ELR (cell line): ENCODE results near the gene KIF26B.
"Not testable (repeated sequence)": the region's sequence is repeated elsewhere in the genome, so short reads cannot be mapped to it uniquely, and the experiment has no call there.

ENCODE experiments used
- DNase-seq: peaks from one replicate; pipeline ENCODE4 v3.0.0-alpha.2; 2015; ENCODE audit warnings: low read depth

Gene KIF26B

DNA sequence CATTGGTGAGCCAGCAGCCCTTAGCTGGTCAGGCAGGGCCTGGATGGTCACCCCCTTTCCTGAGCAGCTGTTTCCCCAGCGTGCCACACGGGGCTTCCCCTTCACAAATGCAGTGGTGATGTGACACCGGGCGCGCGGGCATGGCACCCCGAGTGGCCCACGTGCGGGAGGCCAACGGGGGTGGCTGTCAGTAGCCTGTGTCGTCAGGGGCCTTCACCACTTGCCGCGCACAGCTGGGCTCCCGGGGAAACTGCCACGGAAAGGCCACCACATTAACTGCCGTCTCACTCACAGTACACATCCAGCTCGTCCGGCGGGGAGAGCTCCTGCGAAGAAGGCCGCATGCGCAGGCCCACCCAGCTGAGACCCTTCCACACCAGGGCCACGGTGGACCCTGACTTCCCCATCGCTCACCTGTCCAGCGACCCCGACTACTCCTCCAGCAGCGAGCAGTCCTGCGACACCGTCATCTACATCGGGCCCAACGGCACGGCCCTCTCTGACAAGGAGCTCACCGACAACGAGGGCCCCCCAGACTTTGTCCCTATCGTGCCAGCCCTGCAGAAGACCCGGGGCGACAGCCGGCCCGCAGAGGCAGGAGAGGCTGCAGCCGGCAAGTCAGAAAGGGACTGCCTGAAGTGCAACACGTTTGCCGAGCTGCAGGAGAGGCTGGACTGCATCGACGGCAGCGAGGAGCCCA, 530.5 kb downstream of the KIF26B start:
- no peak for DNase-seq

DNA sequence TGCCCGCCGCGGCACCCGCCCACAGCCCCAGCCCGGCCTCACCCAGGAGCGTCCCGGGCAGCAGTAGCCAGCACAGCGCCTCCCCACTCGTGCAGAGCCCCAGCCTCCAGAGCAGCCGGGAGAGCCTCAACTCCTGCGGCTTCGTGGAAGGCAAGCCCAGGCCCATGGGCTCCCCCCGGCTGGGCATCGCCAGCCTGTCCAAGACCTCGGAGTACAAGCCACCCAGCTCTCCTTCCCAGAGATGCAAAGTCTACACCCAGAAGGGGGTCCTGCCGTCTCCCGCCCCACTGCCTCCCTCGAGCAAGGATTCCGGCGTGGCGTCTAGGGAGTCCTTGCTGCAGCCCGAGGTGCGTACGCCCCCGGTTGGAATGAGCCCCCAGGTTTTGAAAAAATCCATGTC, 531.2 kb downstream of the KIF26B start:
- DNase-seq = no peak

DNA sequence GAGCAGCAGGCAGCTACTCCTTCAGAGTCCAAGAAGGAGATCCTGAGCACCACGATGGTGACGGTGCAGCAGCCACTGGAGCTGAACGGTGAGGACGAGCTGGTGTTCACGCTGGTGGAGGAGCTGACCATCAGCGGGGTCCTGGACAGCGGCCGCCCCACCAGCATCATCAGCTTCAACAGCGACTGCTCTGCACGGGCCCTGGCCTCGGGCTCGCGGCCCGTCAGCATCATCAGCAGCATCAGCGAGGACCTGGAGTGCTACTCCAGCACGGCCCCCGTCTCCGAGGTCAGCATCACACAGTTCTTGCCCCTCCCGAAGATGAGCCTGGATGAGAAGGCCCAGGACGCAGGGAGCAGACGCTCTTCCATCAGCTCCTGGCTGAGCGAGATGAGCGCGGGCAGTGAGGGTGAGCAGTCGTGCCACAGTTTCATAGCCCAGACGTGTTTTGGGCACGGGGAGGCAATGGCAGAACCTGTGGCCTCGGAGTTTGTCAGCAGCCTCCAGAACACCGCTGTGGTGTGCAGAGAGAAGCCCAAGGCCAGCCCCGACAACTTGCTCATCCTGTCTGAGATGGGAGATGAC, 531.8 kb downstream of the KIF26B start:
- no peak for DNase-seq

DNA sequence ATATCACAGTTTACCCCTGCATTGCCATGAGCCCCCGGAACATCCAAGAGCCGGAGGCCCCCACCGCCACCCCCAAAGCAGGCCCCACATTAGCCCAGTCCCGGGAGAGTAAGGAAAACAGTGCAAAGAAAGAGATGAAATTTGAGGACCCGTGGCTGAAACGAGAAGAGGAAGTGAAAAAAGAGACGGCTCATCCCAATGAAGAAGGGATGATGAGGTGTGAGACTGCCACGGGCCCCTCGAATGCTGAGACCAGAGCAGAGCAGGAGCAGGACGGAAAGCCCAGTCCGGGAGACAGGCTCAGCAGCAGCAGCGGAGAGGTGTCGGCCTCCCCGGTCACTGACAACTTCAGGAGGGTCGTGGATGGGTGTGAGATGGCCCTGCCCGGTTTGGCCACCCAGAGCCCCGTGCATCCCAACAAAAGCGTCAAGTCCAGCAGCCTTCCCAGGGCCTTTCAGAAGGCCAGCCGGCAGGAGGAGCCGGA, 532.4 kb downstream of the KIF26B start:
- DNase-seq = no peak

DNA sequence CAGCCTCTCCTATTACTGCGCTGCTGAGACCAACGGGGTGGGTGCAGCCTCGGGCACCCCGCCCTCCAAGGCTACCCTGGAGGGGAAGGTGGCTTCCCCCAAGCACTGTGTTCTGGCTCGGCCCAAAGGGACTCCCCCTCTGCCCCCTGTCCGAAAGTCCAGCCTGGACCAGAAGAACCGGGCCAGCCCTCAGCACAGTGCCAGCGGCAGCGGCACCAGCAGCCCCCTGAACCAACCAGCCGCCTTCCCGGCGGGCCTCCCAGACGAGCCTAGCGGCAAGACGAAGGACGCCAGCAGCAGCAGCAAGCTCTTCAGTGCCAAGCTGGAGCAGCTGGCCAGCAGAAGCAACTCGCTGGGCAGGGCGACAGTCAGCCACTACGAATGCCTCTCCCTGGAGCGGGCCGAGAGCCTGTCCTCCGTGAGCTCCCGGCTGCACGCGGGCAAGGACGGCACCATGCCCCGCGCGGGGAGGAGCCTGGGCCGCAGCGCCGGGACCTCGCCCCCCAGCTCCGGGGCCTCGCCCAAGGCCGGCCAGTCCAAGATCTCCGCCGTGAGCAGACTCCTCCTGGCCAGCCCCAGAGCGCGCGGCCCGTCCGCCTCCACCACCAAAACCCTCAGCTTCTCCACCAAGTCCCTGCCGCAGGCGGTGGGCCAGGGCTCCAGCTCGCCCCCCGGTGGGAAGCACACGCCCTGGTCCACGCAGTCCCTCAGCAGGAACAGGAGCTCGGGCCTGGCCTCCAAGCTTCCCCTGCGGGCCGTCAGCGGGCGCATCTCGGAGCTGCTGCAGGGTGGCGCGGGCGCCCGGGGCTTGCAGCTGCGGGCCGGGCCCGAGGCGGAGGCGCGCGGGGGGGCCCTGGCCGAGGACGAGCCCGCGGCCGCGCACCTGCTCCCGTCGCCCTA, 533.1 kb downstream of the KIF26B start:
- DNase-seq = no peak

DNA sequence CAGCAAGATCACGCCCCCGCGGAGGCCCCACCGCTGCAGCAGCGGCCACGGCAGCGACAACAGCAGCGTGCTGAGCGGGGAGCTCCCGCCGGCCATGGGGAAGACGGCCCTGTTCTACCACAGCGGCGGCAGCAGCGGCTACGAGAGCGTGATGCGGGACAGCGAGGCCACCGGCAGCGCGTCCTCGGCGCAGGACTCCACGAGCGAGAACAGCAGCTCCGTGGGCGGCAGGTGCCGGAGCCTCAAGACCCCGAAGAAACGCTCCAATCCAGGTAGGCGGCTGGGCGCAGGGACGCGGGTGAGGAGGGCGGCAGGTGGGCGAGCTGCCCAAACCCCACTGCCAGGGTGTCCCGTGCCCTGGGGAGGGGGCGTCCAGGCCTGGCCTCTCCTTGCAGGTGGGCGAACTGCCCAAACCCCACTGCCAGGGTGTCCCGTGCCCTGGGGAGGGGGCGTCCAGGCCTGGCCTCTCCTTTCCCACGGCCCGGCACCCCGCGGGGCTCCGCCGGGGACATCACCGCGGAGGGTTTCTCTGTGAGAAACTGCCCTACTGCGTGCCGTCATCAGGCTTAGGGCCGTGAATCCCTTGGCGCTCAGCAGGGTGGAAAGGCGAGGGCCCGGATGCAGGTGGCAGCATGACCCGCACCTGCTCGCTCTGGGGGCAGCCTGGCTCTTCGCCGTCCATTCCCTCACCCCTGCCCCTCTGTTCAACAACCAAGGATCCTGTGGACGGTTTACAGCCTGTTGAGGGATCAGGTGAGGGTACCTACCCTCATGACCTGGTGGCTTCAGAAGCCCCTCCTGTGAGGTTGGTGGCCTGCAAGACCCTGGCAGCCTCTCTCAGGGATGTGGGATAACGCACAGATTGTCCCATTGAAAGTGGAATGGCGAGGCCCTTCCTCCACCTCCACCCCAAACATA, 534.0 kb downstream of the KIF26B start:
- DNase-seq = no peak

DNA sequence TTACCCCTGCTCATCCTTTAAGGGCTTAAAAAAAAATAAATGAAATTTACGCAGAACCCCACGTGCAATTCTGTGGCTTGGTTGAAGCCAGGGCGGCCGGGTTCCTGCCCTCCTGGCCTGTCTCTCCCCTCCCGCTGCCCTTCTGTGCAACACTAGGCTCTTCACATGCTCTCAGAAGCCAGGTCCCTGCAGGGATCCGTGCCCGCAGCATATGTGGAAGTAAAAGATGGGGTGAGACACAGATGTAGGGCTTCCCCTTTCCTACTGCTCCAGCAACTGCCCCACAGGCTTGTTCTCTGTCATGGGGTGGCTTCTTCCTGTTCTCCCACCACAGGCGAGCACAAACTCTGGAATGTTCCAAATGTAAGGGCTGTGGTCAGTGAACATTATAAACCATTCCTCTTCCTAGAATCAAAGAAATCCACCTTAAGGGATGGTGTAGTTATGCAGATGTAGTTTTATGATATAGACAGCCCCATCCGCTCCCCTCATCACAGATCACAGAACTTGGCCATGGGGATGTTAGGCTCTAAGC, 535.4 kb downstream of the KIF26B start:
- DNase-seq = no peak

DNA sequence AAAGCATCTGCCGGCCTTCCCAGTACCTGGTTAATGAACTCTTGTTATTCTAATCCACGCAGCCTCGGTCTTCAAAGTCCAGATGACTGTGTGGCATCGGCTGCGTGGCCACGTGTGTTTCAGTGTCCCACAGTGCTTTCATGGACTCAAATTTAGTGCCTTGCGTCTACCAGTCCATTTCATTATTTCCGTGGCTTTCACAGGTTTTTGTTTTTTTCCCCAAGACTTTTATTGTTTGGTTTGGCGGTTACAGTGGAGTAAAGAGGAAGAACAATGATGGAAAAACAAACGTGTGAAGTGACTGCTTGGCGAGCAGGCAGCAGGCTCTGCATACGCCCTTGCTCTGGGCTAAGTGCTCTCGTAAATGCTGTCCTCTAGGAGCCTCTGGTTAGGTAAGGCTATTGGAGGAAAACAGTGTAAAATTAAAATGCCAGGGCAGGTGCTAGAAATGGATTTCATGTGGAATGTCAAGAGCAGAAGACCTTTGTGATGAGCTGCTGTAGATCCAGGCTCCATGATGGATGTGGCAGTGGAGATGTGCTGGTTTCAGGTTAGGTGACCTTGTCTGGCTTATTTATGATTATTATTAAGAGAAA, 536.3 kb downstream of the KIF26B start:
- DNase-seq = no peak

DNA sequence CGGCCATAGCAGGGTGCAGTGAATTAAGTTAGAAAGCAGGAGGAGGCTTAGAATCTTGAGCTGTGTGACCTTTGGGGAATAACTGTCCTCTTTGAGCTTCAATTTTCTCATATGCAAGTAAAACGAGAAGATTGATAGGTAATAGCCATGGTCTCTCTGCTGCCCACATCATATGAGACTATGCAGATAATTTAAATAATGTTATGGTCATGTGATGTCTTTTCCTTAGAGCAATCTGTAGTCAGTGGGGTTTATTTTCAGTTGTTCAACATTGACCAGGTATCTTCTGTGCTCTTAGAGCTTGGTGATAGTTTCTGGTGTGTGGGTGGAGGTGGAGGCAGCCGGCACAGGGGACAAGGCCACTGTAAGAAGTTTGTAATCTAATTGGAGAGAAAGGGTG, 537.1 kb downstream of the KIF26B start:
- no peak for DNase-seq

DNA sequence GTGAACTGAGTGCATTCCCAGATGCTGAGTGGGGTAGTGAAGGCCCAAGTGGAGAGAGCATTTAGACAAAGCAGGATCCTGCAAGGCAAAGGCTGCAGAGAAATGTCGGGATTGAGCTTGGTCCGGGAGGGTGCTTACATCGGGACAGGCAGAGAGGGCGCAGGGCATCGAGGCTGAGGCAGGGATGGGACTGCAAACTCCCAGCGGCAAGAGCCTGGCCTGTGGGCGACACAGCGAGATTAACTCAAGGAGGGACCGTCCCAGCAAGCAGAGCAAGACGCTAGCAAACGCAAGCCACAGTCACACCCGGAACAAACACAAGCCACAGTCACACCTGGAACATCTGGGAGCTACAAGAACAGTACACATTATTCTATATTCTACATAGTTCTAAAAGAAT, 537.5 kb downstream of the KIF26B start:
- no peak for DNase-seq

DNA sequence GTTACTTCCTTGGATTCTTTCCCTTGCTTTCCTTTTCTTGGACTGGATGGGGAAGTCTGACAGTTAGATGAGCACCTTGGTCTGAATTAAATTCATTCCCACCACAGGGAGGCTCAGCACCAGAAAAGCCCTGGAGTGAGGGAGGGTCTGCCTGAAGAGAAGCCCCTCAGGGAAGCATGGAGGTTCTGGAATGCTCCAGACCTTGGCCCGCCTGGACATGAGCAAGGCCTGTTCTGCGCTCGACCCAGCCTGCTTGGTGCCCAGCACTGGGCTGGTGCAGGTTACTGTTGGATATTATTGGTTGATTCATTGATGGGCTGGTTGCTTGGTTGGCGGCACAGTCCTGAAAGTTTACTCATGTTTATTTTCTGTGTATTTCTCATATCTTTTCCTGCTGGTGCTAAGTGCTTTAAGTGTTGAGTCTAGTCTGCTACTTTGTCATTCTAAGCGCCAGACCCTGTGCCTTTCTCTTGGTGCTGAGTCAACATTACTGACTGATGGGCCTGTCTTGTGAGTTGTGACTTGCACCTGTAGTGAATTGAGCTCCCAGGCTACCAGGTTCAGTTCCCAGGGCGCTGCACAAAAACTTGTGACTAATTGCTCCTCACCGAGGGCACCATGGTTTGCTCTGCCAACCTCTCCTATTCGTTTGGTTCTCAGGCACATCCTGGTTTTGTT, 538.5 kb downstream of the KIF26B start:
- no peak for DNase-seq

DNA sequence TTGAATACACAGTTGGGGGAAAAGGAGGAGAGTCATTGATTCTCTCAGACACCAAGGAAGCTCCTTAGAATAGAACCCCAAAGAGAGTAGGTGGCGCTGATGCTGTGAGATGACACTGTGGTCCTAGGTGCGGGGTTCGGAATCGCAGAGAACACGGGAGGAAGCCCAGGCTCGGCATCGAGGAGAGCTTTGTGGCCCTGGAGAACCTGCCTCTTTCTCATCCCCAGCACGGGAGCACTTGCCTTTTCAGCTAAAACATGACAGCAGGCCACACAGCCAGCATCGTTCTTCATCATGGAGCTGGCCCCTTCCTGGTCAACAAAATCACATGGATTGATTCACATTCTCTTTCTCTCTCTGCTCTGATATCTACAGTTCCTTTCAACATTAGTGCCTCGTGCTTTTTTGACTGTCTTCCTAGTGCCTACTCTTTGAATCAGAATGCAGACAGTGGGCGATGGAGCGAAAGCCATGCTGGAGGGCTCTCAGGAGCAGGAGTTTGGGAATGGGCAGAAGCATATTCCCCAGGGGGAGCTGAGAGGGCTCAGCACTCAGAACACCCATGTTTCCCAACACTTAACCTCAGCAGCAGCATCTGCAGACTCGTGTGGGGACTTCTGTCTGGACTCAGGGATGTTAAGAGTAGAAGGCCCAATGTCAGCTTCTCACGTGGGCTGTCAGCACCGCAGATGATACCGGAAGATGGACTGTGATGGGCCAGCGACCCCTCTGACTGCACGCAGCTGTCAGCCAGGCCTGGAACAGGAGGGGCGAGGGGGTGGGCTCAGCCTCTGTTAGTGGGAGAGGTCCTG, 539.4 kb downstream of the KIF26B start:
- DNase-seq = no peak

DNA sequence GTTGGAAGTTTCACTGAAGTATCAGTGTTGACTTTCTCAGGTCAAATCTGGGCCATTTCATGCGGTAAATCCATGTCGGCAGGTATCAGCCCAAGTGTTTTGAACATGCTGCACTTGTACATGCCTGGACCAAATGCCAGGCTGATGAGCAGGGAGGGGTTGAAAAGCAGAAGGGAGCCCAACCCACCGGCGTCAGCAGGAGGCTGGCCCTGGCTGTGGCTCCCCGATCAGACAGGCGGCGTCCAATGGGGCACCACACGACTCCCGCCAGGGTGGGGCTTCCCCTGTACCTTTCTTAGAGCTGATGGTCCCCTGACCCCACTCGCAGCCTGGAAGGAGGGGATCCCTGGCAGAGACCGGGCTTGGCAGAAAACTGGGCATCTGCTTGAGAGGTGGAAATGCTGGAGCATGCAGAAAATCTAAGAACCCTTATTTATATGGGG, 540.0 kb downstream of the KIF26B start:
- DNase-seq = no peak

DNA sequence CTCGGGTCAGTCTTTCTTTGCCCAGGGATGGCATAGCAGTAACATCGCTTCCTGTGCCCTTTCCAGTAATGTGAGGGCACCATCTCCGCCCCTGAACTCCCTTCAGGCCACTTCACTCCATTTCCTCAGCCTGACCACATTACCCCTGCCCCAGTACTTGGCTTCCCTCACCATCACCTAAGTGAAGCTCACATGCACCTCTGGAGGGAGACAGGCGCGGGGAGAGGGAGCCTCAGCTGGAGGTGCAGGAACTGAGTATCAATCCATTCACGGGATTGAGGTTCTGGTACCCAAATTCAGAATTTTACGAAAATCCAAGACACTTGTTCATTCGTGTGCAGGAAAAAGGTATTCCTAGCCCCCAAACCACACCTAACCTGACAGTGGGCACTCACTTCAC, 540.4 kb downstream of the KIF26B start:
- DNase-seq = no peak

DNA sequence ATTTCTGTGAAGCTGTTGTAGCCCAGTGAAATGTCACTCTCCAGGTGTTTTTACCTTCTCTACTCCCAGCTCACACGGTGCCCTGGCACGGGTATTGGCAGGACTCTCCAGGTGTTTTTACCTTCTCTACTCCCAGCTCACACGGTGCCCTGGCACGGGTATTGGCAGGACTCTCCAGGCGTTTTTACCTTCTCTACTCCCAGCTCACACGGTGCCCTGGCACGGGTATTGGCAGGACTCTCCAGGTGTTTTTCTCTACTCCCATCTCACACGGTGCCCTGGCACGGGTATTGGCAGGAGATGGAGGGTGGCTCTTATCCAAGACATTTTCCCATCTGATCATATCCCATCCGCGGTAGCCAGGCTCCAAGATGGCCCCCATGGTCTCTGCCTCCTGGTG, 540.9 kb downstream of the KIF26B start:
- DNase-seq = not testable (repeated sequence)

DNA sequence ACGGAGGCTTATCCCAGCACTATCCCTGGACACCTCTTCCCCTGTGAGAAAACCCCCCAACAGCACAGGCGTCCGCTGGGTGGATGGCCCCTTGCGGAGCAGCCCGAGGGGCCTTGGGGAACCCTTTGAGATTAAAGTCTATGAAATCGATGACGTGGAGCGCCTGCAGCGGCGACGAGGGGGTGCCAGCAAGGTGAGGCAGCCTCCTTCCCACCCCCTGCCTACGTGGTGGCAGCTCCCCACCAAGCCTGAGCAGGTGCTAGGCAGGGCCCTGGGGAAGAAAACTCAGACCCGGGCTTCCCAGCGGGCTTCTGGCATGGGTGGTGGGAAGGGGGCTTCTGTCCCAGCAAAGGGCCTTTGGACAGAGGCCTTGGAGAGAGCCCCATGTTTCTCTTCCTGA, 543.3 kb downstream of the KIF26B start:
- DNase-seq = no peak

DNA sequence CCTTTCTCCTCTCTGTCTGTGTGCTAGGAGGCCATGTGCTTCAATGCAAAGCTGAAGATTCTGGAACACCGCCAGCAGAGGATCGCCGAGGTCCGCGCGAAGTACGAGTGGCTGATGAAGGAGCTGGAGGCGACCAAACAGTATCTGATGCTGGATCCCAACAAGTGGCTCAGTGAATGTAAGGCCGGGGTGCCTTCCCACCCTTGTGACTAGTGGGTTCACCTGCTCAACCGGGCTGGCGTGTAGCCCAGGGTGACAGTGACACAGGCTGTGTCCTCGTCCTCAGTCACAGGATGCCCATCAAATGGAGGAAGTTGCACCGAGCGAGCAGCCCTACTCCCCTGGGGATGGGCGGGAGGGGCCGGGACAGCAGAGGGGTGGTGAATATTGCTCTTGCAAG, 544.1 kb downstream of the KIF26B start:
- DNase-seq = no peak

DNA sequence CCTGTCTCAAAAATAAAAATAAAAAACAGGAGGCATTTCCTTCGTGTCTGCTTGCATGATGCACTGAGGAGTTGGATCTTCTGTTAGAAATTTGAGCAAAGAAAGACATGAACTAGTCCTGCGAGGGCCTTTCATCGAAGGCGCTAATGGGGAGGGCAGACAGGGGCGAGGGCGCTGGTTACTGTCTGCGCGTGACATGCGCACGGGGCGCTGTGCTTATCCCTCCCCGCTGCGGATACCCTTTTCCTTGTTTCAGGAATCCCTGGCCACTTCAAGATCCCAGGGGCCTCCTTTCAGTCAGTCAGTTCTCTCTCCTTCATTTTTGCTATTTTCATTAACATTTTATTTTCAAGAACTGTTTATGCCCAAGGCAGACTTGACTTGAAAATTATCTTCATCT, 545.8 kb downstream of the KIF26B start:
- no peak for DNase-seq

DNA sequence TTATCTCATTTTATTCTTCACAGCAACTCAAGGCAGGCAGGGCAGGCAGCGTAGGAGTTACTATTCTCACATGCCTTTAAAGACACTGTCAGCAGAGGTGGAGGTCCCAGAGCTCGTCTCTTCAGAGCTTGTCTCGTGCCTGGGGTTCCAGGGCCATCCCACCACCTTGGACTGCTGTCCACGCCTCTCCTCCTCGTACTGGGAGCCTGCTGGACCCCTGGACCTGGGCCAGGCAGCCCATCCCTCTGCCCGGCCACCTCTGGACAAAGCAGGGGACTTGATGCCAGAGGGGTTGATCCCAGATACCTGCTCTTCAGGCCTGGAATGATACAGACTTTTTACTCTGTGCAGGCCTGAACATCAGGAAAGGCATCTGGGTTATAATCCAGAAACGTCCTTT, 546.8 kb downstream of the KIF26B start:
- DNase-seq = no peak

DNA sequence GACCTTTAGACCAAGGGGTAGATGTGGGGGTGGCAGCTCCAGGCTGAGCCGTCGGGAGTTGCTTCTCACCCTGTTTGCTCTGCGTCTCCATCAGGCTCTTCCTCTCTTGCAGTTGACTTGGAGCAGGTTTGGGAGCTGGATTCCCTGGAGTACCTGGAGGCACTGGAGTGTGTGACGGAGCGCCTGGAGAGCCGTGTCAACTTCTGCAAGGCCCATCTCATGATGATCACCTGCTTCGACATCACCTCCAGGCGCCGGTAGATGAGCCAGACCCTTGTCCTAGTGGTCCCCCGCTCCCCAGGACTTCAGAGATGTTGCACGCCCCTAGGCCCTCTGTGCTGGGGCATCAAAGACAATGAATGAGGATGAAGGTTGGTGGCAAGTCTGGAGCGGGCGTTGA, 547.6 kb downstream of the KIF26B start:
- DNase-seq = no peak
